ENCODE results near the gene GDF11. TPM values are rescaled to one million over a fixed set of nuclear protein-coding genes. Genes with fewer than 3 reads are reported as not detected.
A peak's percentile ranks its signal among the peaks of the same experiment; 100 is the strongest.

The GDF11 gene
- total RNA-seq, 1 donor from 2014 or later: 2.8 TPM

- TF ChIP-seq, protein P1, sequence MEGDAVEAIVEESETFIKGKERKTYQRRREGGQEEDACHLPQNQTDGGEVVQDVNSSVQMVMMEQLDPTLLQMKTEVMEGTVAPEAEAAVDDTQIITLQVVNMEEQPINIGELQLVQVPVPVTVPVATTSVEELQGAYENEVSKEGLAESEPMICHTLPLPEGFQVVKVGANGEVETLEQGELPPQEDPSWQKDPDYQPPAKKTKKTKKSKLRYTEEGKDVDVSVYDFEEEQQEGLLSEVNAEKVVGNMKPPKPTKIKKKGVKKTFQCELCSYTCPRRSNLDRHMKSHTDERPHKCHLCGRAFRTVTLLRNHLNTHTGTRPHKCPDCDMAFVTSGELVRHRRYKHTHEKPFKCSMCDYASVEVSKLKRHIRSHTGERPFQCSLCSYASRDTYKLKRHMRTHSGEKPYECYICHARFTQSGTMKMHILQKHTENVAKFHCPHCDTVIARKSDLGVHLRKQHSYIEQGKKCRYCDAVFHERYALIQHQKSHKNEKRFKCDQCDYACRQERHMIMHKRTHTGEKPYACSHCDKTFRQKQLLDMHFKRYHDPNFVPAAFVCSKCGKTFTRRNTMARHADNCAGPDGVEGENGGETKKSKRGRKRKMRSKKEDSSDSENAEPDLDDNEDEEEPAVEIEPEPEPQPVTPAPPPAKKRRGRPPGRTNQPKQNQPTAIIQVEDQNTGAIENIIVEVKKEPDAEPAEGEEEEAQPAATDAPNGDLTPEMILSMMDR (conservative IDR thresholded peaks at IDR 0.05; ENCODE audit: low read depth, low read length): peak; percentile 76
- no peak for DNase-seq (ENCODE audit: low read depth)
- H3K4me3 ChIP-seq (ENCODE audit: low read depth, low read length): no peak overlapping the region
Measured at GRCh38 chr12:55724226-55724939, 18.5 kb upstream of the GDF11 start.

GRCh38 chr12:55724940-55725309 is 18.0 kb upstream of the GDF11 start:
- TF ChIP-seq, protein P1 (conservative IDR thresholded peaks at IDR 0.05; ENCODE audit: low read depth, low read length): no peak
- no peak for DNase-seq (ENCODE audit: low read depth)
- H3K4me3 ChIP-seq (ENCODE audit: low read depth, low read length): no peak overlapping the region

DNA sequence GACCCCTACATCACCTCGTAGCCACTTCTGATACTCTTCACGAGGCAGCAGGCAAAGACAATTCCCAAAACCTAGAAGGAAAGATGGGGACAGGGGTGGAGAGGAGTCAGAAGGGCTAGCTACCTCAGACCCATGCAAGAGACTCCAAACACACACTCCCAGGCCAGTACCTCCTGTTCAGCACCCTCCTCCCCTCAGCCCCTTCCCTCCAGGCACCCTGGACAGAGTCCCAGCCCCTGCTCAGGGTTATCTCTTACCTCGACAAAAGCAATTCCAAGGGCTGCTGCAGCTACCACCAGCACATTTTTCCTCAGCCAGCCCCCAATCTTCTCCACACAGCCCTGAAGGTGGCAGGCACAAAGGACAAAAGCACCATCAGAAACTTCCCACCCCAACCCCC is 17.4 kb upstream of the GDF11 start:
- TF ChIP-seq, protein P1 (conservative IDR thresholded peaks at IDR 0.05; ENCODE audit: low read depth, low read length): no peak
- H3K4me3 ChIP-seq (ENCODE audit: low read depth, low read length): no peak overlapping the region
- DNase-seq (ENCODE audit: low read depth): no peak

DNA sequence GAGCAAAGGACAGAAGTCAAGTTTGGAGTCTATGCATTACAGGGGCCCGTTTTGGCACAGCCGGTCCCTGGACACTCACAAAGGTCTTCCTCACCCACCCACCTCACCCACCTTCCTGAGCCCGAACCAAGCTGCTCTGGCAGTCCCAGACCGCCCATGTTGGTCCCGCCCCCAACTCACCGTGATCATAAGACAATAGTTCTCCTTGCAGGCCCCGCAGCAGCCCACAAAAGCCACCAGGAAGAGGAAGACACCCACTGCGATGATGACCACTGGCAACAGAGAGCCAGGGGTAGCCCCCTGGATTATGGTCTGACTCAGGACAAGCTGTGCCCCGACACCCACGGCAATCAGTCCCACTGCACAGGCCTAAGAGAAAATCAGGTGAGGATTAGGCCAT is 16.0 kb upstream of the GDF11 start:
- TF ChIP-seq, protein P1 (conservative IDR thresholded peaks at IDR 0.05; ENCODE audit: low read depth, low read length): no peak
- no peak for DNase-seq (ENCODE audit: low read depth)
- H3K4me3 ChIP-seq (ENCODE audit: low read depth, low read length): peak overlapping the region; percentile 70

DNA sequence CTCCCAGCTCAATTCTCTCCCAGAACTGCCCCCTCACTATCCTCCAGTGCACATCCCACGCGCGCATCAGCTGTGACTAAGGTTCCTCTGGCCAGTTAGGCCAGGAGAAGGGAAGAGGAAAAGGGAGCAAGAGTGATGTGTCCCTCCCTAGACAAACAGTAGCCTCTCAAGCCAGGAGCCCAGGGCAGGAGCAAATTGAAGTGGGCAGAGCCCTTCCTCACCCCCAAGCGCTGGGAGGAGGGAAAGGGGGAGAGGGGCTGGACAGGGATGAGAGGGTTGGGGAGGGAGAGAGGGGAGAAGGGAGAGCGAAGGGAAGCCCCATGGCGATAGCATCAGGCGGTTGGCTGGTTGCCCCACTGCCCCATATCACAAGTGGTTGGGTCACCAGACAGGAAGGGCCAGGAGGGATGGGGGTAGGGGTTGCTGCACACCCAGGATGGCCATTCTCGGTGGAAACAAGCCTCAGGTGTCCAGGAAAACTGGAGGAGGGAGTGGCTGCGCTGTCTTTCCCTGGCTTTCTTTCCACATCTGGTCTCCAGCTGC is 15.2 kb upstream of the GDF11 start:
- TF ChIP-seq, protein P1 (conservative IDR thresholded peaks at IDR 0.05; ENCODE audit: low read depth, low read length): no peak
- DNase-seq (ENCODE audit: low read depth): no peak
- peak overlapping the region; percentile 70 for H3K4me3 ChIP-seq (ENCODE audit: low read depth, low read length)

DNA sequence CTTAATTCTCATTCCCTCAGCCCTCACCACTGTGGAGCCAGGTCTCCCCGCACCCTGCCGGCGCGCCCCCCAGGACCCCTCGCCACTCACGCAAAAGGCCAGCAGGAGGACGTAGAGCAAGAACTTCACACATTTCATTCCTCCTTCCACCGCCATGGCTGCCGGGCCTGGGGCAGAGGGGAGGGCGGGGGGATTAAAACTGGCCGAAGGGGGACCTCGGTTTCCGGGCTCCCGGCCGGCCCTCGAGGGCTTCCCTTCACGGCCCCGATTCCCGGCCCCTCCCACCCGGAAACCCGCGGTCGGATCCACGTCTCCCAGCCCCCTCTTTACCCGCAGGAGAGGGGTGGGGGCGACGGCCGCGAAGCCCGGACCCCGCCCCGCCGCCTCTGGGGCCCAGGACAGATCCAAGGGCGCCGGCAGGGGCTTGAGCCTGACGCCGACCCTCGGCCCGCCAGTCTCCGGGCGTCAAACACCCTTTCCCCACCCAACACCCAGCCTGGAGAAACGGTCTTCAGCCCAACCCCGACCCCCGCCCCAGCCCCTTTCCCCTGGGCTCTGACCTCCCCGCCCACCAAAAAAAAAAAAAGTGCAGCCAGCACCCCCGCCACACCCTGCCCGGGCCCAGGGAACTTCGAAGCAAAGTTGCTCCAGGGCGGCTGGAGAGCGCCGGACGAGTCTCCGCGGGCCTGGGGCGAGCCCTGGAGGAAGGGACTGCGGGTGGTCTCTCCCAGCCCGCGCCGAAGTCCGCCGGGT is 14.6 kb upstream of the GDF11 start:
- peak overlapping the region; percentile 70 for H3K4me3 ChIP-seq (ENCODE audit: low read depth, low read length)
- no peak for DNase-seq (ENCODE audit: low read depth)
- TF ChIP-seq, protein P1 (conservative IDR thresholded peaks at IDR 0.05; ENCODE audit: low read depth, low read length): no peak
